Measurements from ENCODE around the gene RAD51C. TPM values are rescaled to one million over a fixed set of nuclear protein-coding genes. Genes with fewer than 3 reads are reported as not detected.

RAD51C gene
- total and polyA plus RNA-seq, 10 of the 15 experiments (the other 5 are each of a cell fraction or from before 2014, with no cell fraction given) = 59.6 to 267 (median 106) TPM

DNA sequence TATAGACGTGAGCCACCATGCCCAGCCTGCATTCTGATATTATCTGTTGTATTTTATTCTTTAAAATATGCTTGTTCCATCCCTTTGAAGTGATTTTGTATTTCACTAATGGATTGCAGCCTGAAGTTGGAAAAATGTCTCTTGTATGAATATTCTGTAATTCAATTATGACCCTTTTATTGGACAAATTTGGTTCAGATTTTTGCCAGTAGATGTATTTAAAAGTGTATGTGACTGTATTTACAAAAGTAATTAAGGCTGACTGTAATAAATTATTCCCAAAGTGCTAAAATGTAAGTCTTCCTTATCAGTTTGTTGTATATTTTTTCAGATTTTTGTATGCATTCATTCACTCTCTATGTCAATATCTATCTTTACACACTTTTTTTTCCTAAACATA, 87.0 kb downstream of the RAD51C start (continued):
- TF ChIP-seq, protein P1, sequence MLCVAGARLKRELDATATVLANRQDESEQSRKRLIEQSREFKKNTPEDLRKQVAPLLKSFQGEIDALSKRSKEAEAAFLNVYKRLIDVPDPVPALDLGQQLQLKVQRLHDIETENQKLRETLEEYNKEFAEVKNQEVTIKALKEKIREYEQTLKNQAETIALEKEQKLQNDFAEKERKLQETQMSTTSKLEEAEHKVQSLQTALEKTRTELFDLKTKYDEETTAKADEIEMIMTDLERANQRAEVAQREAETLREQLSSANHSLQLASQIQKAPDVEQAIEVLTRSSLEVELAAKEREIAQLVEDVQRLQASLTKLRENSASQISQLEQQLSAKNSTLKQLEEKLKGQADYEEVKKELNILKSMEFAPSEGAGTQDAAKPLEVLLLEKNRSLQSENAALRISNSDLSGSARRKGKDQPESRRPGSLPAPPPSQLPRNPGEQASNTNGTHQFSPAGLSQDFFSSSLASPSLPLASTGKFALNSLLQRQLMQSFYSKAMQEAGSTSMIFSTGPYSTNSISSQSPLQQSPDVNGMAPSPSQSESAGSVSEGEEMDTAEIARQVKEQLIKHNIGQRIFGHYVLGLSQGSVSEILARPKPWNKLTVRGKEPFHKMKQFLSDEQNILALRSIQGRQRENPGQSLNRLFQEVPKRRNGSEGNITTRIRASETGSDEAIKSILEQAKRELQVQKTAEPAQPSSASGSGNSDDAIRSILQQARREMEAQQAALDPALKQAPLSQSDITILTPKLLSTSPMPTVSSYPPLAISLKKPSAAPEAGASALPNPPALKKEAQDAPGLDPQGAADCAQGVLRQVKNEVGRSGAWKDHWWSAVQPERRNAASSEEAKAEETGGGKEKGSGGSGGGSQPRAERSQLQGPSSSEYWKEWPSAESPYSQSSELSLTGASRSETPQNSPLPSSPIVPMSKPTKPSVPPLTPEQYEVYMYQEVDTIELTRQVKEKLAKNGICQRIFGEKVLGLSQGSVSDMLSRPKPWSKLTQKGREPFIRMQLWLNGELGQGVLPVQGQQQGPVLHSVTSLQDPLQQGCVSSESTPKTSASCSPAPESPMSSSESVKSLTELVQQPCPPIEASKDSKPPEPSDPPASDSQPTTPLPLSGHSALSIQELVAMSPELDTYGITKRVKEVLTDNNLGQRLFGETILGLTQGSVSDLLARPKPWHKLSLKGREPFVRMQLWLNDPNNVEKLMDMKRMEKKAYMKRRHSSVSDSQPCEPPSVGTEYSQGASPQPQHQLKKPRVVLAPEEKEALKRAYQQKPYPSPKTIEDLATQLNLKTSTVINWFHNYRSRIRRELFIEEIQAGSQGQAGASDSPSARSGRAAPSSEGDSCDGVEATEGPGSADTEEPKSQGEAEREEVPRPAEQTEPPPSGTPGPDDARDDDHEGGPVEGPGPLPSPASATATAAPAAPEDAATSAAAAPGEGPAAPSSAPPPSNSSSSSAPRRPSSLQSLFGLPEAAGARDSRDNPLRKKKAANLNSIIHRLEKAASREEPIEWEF (IDR thresholded peaks at IDR 0.05; ENCODE audit: insufficient replicate concordance, low read depth, low read length) = no peak
- no peak for TF ChIP-seq CHD2 (IDR thresholded peaks at IDR 0.05; ENCODE audit: borderline replicate concordance, low read depth, low read length)

DNA sequence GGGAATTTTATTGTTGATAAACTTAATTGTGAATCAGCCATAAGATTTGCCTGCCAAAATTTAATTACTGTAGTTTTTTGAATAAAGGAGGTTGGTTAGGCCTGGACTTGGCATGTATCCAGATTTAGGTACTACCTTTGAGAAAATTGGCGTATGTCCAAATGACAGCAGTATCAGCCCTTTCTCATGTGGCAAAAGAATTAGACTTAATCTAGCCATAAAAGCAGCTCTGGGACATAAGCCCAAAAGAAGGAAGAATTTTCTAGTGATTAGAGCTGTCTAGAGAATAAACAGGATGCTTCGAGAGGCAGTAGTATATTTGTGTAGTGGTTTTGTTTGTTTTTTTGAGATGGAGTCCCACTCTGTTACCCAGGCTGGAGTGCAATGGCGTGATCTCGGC, 91.0 kb downstream of the RAD51C start:
- DNase-seq (ENCODE audit: low read depth, low spot score) = no peak

More for the DNA sequence above, 91.0 kb downstream of the RAD51C start:
- no peak for TF ChIP-seq RAD51 (IDR thresholded peaks at IDR 0.05)
- no peak for TF ChIP-seq KDM1A (IDR thresholded peaks at IDR 0.05; ENCODE audit: borderline replicate concordance)
- no peak for TF ChIP-seq NRF1 (conservative IDR thresholded peaks at IDR 0.05; ENCODE audit: low read depth, low read length)
- Histone ChIP-seq H3K9ac (ENCODE audit: control insufficient read depth, insufficient read depth, low read length) (no peak overlapping the region), H3K27ac (ENCODE audit: control insufficient read depth, insufficient read depth) (no peak overlapping the region), H4K20me1 (ENCODE audit: control insufficient read depth, insufficient read depth) (no peaks in the 10 kb centered on the region), H3K4me2 (ENCODE audit: control insufficient read depth, insufficient read depth) (no peak overlapping the region), H3K4me3 (no peak overlapping the region), H3K4me1 (ENCODE audit: control insufficient read depth, insufficient read depth, low read length) (no peaks in the 10 kb centered on the region), H2AFZ (ENCODE audit: control insufficient read depth, low read depth, low read length) (no peak overlapping the region), H3K79me2 (ENCODE audit: control insufficient read depth, insufficient read depth, low read length) (no peaks in the 10 kb centered on the region), H3K27me3 (replicated peaks in 1 of 2; ENCODE audit: control insufficient read depth in 2 of 2, insufficient read depth in 2 of 2, low read length in 1 of 2) (no peaks in the 10 kb centered on the region), H3K36me3 (ENCODE audit: control insufficient read depth in 2 of 2, insufficient read depth in 2 of 2, low read length in 1 of 2) (no peaks in the 10 kb centered on the region), H3K9me3 (replicated peaks; ENCODE audit: control insufficient read depth, insufficient read depth, low read length) (no peaks in the 10 kb centered on the region)
- ATAC-seq (no peak), FAIRE-seq (no peak)
- 55% methylated on average over 4 of the region's 4 CpGs for WGBS (ENCODE audit: insufficient coverage, insufficient replicate concordance, low lambda C conversion rate, missing lambda C conversion rate)
- in situ Hi-C loops (cut with MboI) (no loop called here), intact Hi-C loops (cut with micrococcal nuclease; ENCODE audit: unreplicated experiment) (no loop called here)
- ChIA-PET POLR2A (no interaction called here), SMC1A (ENCODE audit: uncharacterized antibody, unreplicated experiment) (interaction anchor here (1.2 kb wide), 1 partner anchor 33 kb away, joined by 3 read pairs; no protein-coding TSS in a partner anchor), RAD21 (ENCODE audit: unreplicated experiment) (no interaction called here), CTCF (no interaction called here)
- no TSS peak for BruUV-seq (replicated peaks)

All from GM12878 (cell line).